ENCODE data around the gene RPUSD2.

DNA sequence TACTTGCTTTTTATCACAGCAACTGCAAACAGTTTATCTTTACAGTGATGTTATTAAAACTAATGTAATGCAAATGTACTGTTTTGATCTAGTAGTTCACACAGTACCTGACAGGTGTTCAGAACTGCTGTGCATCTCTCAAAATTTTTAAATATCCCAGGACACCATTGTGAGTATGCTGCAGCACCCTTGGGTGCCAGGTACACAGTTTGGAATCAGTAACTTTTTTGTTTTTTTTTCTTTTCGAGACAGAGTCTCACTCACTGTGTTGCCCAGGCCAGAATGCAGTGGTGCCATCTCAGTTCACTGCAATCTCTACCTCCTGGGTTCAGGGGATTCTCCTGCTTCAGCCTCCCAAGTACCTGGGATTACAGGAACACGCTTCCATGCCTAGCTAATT is 27.9 kb downstream of the RPUSD2 start:
- TF ChIP-seq YY1 (IDR thresholded peaks at IDR 0.05; ENCODE audit: low read depth) (no peak), POLR2AphosphoS5 (IDR thresholded peaks at IDR 0.05; ENCODE audit: low read depth, low read length) (no peak), TAF1 (IDR thresholded peaks at IDR 0.05; ENCODE audit: borderline replicate concordance, low read depth, low read length) (no peak), SMC3 (IDR thresholded peaks at IDR 0.05; ENCODE audit: low read depth, low read length) (no peak)
- TF ChIP-seq, protein P1, sequence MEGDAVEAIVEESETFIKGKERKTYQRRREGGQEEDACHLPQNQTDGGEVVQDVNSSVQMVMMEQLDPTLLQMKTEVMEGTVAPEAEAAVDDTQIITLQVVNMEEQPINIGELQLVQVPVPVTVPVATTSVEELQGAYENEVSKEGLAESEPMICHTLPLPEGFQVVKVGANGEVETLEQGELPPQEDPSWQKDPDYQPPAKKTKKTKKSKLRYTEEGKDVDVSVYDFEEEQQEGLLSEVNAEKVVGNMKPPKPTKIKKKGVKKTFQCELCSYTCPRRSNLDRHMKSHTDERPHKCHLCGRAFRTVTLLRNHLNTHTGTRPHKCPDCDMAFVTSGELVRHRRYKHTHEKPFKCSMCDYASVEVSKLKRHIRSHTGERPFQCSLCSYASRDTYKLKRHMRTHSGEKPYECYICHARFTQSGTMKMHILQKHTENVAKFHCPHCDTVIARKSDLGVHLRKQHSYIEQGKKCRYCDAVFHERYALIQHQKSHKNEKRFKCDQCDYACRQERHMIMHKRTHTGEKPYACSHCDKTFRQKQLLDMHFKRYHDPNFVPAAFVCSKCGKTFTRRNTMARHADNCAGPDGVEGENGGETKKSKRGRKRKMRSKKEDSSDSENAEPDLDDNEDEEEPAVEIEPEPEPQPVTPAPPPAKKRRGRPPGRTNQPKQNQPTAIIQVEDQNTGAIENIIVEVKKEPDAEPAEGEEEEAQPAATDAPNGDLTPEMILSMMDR (IDR thresholded peaks at IDR 0.05) = no peak

Data from SK-N-SH (cell line).